Germinal center (tissue), 1 donor: ENCODE measurements around the gene C1QB.

Source experiments
- DNase-seq: peaks from one replicate; pipeline ENCODE4 v3.0.0; 2012; ENCODE audit warnings: mixed read lengths, low spot score

The C1QB gene

GRCh38 chr1:22635436-22635835, 17.6 kb upstream of the C1QB start:
- no peak for DNase-seq

- no peak for DNase-seq
Measured at GRCh38 chr1:22636353-22636752, 16.7 kb upstream of the C1QB start, which contains the start of gene C1QA. Gene C1QA, plus strand, starts transcription at chr1:22636628. Its CDS starts 989 bp downstream, at chr1:22637617.

- no peak for DNase-seq
Measured at GRCh38 chr1:22636927-22637326, 16.1 kb upstream of the C1QB start.

GRCh38 chr1:22637907-22638445, 15.1 kb upstream of the C1QB start:
- DNase-seq = no peak

- no peak for DNase-seq
Measured at GRCh38 chr1:22638476-22639234, 14.4 kb upstream of the C1QB start.

GRCh38 chr1:22639286-22639685, 13.8 kb upstream of the C1QB start:
- DNase-seq = no peak

- DNase-seq = no peak
Measured at GRCh38 chr1:22641247-22641646, 11.8 kb upstream of the C1QB start.

GRCh38 chr1:22641906-22642636, 11.0 kb upstream of the C1QB start:
- DNase-seq = peak; percentile 80

- DNase-seq = no peak
Measured at GRCh38 chr1:22643381-22643780, 9.7 kb upstream of the C1QB start, which contains the start of gene C1QC. Gene C1QC, plus strand, starts transcription at chr1:22643633. Its CDS starts 391 bp downstream, at chr1:22644024.

GRCh38 chr1:22643928-22644327, 9.1 kb upstream of the C1QB start:
- DNase-seq = no peak

GRCh38 chr1:22645931-22646330, 7.1 kb upstream of the C1QB start:
- DNase-seq = no peak

- DNase-seq = no peak
Measured at GRCh38 chr1:22646384-22646783, 6.7 kb upstream of the C1QB start.

- DNase-seq = no peak
Measured at GRCh38 chr1:22650089-22650693, 2.8 kb upstream of the C1QB start.

- no peak for DNase-seq
Measured at GRCh38 chr1:22651941-22652856, 837 bp upstream of the C1QB start.

GRCh38 chr1:22654692-22655091, 1.7 kb downstream of the C1QB start:
- DNase-seq = no peak

- DNase-seq = no peak
Measured at GRCh38 chr1:22658385-22659163, 5.5 kb downstream of the C1QB start.

- no peak for DNase-seq
Measured at GRCh38 chr1:22660716-22661241, 7.7 kb downstream of the C1QB start.

GRCh38 chr1:22661880-22662279, 8.8 kb downstream of the C1QB start:
- DNase-seq = no peak

GRCh38 chr1:22662318-22662717, 9.3 kb downstream of the C1QB start:
- peak; percentile 64 for DNase-seq

GRCh38 chr1:22662986-22663408, 10.0 kb downstream of the C1QB start:
- DNase-seq = no peak
